NCI-H446 (cell line): ENCODE results near the gene CHD3.
"Not testable (repeated sequence)": the region's sequence is repeated elsewhere in the genome, so short reads cannot be mapped to it uniquely, and the experiment has no call there.

Source experiments
- DNase-seq, 2 experiments: peaks; one replicate each; lab custom pipeline; 2025; lab: John Stamatoyannopoulos, UW

The CHD3 gene

GRCh38 chr17:7849751-7850504 is 38.7 kb upstream of the CHD3 start:
- no peak for DNase-seq

GRCh38 chr17:7850701-7851437 is 37.7 kb upstream of the CHD3 start:
- no peak for DNase-seq

- peak in 1 of 2 experiments; percentile 28 for DNase-seq
Observed at GRCh38 chr17:7851438-7852261, 36.9 kb upstream of the CHD3 start.

- DNase-seq: no peak
Observed at GRCh38 chr17:7852262-7852670, 36.3 kb upstream of the CHD3 start.

GRCh38 chr17:7852919-7853690 is 35.5 kb upstream of the CHD3 start:
- DNase-seq: no peak

GRCh38 chr17:7853691-7854038 is 34.9 kb upstream of the CHD3 start:
- no peak for DNase-seq

GRCh38 chr17:7854078-7854777 is 34.4 kb upstream of the CHD3 start:
- no peak for DNase-seq

- no peak for DNase-seq
Observed at GRCh38 chr17:7854851-7855659, 33.5 kb upstream of the CHD3 start, which contains the start of gene TMEM88. TMEM88 (plus strand) TSS chr17:7855066; CDS start chr17:7855075, 9 bp downstream.

- DNase-seq: no peak
Observed at GRCh38 chr17:7855660-7856010, 33.0 kb upstream of the CHD3 start.

- no peak for DNase-seq
Observed at GRCh38 chr17:7856011-7856810, 32.4 kb upstream of the CHD3 start.

GRCh38 chr17:7856811-7857712 is 31.5 kb upstream of the CHD3 start, which contains the start of gene NAA38:
NAA38 (minus strand) TSS chr17:7857559; CDS start chr17:7857463, 96 bp downstream.
- peak; percentile 97 to 99 for DNase-seq

- DNase-seq: peak; percentile 92 to 95
Observed at GRCh38 chr17:7857713-7858521, 30.7 kb upstream of the CHD3 start, which contains the start of gene CYB5D1. CYB5D1 (plus strand) TSS chr17:7858003; CDS start chr17:7858135, 132 bp downstream.

- DNase-seq: peak in 1 of 2 experiments; percentile 19
Observed at GRCh38 chr17:7858522-7858810, 30.1 kb upstream of the CHD3 start.

GRCh38 chr17:7859028-7859427 is 29.6 kb upstream of the CHD3 start:
- no peak for DNase-seq

- DNase-seq: peak in 1 of 2 experiments; percentile 65
Observed at GRCh38 chr17:7862692-7863437, 25.7 kb upstream of the CHD3 start.

GRCh38 chr17:7864384-7864783 is 24.2 kb upstream of the CHD3 start:
- not testable (repeated sequence) for DNase-seq
